Neural cell (in vitro differentiated cells): ENCODE measurements around the gene SEBOX.

Experiments
- CTCF ChIP-seq: fragments of 450-650 bp; IDR thresholded peaks from 2 replicates; pipeline ENCODE4 v1.5.1; 2014; ENCODE audit warnings: antibody characterized with exemption, mild to moderate bottlenecking, moderate library complexity; ENCODE audit not compliant: poor library complexity, severe bottlenecking
- EZH2 ChIP-seq: fragments of 200-600, 300-800 bp; shearing (Covaris generic), sonication (generic); IDR thresholded peaks from 2 replicates; pipeline ENCODE4 v1.6.1; 2014; ENCODE audit warnings: antibody characterized with exemption, low read length, borderline replicate concordance, mild to moderate bottlenecking; ENCODE audit not compliant: insufficient read depth, poor library complexity, severe bottlenecking
- REST ChIP-seq: IDR thresholded peaks from 2 replicates; pipeline ENCODE4 v1.6.1; 2012; ENCODE audit warnings: borderline replicate concordance

- TF ChIP-seq REST (no peak), EZH2 (no peak), CTCF (no peak)
These were observed 5.2 kb upstream of the SEBOX start, which contains the start of gene VTN for GRCh38 chr17:28370035-28370743.
